GM18870 (cell line): ENCODE measurements around the gene CCDC85B.

ENCODE experiments used
- ATAC-seq: cut with Tn5 transposase; IDR thresholded peaks from one replicate; pipeline ENCODE4 v1.9.1; 2021; ENCODE audit warnings: moderate library complexity; ENCODE audit not compliant: unreplicated experiment

CCDC85B gene

GRCh38 chr11:65928667-65929066, 38.2 kb downstream of the CCDC85B start:
- ATAC-seq: no peak

- no peak for ATAC-seq
Measured at GRCh38 chr11:65931773-65932557, 41.5 kb downstream of the CCDC85B start.

GRCh38 chr11:65932558-65932919, 42.1 kb downstream of the CCDC85B start:
- no peak for ATAC-seq

DNA sequence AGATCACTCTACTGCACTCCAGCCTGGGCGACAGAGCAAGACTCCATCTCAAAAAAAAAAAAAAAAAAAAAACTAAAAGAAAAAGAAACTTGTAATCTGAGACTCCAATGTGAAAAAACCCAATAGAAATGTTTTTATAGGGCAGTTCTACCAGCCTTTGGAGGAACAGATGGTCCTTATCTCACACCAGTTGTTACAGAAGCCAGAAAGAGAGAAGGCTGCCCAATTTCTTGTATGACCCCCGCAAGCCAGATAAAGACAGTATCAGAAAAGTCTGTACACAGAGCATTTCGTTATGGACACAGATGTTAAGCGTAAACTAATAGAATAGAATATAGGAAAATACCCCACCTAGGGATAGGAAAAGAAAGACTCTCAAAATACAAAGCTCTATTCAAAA, 43.5 kb downstream of the CCDC85B start:
- ATAC-seq: no peak

- no peak for ATAC-seq
Measured at GRCh38 chr11:65937766-65938165, 47.3 kb downstream of the CCDC85B start.
